Inferior parietal cortex (tissue), 1 donor: ENCODE results near the gene FOXN3.

ENCODE experiments used
- DNase-seq: peaks from one replicate; pipeline ENCODE4 v3.0.0-alpha.2; 2016; ENCODE audit errors: extremely low spot score

The FOXN3 gene

DNA sequence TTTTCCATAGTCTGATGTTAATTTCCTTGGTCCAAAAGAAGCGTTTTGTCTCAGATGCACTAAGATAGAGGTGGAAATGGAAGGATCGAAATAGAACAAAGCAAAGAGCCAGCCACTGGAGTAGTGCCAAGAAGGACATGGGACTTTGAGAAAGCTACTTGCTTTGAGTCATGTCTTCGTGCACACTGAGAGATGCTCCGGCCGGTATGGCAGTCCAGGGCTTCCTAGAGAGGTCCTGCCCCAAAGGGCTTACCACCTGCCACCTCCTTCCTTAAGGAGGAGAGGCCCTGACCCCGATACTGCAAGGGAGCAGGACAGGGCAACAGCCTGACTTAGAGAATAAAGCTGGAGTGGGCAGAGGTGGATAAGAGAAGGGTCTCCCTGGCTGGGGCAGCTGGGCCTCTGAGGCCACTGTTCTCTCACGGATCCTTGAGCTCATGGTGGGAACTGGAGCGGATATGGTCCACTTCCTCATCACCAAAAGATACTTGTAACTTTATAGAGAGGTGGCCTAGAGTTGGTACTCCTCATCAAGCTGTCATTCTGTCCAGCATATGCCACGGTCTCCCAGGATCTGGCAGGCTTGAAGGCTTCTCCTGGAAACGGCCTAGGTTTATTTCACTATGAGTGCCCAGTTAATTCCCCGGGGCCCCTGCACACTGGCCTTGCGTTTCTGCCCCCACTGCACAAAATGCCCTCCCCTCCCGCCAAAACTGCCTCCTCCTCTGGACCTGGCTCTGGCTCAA lies 57.4 kb downstream of the FOXN3 start:
- peak; percentile 60 for DNase-seq

DNA sequence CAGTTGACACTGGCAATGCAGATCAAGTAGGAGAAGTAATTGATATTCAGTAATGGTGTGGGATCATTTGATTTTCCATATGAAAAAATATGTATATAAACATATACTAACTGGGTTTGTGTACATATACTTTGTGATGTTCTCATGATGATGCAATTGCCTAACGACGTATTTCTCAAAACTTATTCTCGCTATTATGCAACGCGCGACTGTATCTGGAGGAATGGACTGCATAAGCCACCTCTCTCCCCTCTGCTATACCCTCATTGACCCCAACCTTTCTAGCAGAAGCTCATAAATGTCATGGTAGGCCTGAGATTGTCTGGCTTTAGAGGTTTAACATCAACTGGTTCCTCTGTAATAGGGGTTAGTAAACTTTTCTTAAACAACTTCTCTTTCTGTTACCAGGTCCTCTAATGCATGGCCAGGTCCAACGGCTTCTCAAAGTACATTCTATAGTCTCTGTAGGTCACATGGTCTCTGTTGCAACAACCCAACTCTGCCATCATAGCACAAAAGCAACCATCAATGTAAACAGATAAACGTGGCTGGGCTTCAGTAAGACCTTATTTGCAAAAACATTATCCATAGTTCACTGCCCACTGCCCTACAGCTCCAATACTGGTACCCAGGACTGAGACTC lies 59.3 kb downstream of the FOXN3 start:
- no peak for DNase-seq

DNA sequence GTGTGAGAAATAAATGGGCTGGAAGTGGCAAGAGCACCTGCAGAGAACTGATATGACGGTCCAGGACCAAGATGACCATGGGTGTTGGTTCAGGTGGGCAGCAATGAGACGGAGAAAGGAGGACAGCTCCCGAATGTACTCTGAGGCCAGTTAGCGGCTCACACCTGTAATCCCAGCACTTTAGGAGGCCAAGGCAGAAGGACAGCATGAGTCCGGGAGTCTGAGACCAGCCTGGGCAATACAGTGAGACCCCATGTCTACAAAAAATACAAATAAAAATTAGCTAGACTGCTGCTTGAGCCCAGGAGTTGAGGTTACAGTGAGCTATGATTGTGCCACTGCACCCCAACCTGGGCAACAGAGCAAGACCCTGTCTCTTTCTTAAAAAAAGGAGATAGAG lies 60.1 kb downstream of the FOXN3 start:
- DNase-seq, result no peak

DNA sequence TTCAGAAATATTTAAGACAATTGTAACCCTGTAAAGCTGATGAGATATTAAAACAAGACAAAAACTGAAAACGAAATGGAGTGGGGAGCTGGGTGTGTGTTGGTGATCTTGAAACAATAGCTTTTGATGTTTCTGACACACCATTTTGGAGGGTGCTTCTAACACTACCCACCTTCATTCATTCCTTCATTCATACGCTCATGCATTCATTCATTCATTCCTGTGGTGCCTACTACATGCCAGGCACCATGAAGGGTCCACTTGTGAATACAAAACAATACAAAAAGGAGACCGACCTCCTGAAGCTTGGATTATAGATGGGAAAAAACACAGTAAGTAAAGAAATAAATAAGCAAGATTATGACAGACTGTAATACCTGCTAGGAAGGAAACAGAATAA lies 60.5 kb downstream of the FOXN3 start:
- no peak for DNase-seq

DNA sequence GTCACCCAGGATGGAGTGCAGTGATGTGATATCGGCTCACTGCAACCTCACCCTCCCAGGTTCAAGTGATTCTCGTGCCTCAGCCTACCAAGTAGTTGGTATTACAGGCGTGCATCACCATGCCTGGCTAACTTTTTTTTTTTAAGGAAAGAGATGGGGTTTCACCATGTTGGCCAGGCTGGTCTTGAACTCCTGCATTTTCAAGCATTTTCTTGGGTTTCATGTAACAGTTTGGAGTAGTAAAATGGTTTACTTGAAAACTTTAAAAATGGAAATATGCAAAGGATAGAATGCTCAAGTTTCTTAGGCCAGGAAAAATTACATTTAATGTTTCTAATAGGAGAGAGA lies 63.3 kb downstream of the FOXN3 start:
- DNase-seq, result no peak

DNA sequence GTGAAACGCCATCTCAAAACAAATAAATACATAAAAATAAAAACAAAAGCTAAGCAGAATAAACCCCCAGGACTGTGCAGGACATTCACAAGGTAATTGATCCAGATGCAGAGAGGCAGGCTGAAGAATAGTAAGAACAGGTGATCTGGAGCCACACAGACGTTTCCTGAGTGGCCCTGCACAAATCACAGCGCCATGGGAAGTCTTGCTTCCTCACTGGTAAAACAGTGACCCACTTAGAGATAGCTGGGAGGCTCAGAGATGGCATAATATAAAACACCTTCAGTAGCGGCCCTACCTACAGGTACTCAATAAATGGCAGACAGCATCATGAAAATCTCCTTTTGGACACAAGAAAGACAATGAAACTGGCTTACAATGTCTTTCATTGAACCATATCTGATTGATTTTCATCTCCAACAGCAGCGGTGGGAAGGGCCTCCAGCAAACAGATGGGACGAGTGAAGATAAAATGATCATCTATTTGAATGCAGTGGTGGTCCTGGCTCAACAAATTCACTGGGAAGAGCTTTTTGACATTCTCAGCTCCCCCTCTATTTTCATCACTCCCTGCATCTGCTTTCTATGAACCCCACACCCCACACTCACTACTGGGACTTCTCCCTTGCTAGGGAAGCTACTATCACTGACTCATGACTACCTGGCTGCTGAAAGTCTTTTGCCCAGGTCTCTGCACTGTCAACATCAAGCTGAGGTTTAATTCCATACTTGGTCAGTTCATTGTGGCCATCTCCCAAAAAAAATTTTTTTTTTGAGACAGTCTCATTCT lies 63.9 kb downstream of the FOXN3 start:
- DNase-seq, result no peak

DNA sequence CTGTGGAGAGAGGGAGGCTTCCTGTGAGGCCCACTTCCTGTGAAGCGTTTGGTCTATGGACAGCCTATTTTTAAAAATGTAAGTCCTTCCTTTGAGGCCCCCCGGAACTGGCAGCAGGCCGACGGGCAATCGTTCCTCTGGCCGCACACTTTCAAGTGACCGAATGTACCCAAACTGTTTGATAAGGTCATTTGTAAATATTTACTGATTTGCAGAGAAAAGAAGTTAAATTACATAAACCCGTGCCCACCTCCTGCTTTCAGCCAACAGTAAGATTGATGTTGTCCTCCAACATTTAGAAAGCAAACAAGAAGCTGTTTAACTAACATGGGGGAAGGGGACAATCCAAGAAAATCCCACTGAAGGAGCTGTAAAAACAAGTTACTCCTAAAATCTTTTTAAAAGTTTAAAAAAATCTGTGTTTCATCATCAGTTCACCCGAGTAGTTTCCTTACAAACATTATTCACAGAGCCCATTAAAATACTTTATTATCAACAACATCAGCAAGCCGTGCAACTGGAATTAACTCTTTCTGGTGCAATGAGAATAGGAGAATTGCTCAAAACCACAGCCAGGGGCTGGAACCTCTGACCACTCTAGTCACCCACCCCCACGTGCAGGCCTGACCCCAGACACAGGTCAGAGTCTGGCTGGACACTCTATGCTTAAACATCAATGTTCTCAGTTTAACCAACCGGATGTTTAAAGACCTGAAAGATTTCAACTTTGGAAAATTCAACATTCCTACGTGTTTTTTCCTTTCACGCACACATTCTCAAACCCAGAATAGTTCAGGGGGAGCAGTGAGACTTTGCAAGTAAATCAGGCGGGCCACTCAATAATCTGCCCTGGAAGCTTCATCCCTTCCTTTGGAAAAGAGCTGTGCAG lies 65.3 kb downstream of the FOXN3 start:
- no peak for DNase-seq

DNA sequence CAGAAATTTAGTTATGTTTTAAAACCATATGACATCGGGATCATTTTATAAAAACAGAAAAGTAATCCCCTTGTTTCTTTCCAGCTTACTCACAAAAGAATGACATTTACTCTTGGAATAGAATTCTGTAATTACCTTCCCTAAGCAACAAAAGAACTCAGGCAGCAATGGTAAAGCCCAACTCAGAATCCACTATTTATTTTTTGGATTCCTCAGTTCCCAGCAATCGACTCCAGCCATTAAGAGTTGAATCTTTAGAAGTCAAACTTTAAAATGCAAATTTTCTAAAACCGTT lies 65.9 kb downstream of the FOXN3 start:
- no peak for DNase-seq

DNA sequence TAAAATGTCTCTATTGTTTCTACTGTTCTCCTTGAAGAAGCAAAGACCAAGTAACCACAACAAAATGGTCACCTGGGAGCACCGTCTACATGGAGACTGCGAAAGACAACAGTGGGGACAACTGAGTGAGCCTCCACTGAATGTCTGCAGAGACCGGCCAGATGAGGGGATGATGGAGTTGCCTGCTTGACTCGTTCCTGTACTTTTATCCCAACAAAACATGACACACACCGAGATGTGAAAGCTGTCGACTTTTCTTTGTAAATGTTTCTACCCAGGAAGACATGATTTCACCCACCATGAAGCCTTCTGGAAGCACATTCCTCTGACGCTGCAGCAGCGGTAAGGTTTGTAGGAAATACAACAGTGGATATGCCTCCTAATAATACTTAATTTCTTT lies 66.9 kb downstream of the FOXN3 start:
- no peak for DNase-seq

DNA sequence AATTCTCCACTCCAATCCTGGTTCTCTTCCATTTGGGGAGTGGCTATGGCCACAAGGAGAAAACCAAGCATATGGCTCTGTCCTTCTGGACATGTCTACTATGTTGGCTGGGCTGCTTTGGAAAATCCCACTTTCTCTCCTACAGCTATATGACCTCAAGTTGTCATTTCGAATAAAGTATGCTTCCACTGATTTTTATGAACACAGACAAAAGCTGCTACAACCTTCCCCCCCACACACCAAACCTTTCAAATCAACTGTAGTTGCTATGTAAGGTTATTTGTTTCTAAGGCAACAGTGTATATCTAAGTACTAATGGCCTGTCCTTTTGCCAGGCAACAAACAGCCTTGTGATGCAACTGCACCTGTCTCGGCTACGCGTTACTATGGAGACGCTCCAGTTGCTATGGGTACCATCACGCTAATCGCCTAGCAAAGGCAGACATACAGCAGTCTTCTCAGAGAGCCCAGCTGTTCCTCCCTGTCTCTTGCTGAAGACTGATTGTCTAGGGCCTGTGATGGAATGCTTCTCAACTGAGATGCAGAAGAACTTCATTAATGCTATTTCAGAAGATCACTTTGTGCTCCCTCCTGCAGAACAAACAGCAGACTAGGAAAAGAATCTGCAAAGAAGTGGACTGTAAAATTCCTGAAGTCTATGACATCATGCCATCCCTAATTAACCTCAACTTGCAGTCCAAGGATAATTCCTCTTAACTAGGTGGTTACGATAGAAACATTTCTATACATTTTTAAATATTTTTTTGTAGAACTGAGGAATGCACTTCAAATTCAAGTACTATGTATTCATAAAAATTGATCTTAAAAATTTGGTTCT lies 67.6 kb downstream of the FOXN3 start:
- peak; percentile 81 for DNase-seq

DNA sequence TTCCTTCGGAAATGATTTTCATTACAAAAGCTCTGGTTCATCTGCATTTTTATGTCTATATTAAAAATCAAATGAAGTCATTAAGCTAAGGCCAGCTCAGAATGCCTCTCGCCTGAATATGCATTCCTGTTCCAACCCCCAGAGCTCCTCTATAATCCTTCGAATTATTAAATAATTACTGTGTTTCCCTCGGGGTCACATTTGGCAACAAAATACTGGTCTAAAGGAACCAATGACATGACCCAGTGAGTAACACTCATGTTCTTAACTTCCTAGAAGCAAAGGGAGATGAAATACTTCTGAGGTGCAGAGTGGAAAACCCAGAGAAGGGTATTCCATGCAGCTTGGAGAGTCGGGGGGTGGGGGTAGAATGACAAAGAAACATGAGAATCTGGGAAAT lies 68.3 kb downstream of the FOXN3 start:
- DNase-seq, result no peak

DNA sequence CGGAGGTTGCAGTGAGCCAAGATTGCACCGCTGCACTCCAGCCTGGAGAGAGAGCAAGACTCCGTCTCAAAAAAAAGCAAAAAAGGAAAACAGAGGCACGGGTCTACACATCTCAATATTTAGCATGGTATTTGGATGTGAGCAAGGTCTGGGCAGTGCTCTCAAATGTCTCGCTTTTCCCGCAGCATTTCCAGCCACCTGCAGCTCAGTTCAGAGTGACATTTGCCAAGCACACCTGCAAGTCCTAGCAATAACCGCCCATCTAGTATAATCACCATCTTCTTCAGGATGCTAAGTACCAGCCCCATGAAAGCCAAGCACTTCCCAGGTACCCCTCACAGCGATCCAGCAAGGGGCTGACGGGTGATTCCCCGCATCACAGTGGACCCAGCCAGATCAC lies 69.1 kb downstream of the FOXN3 start:
- DNase-seq, result no peak

DNA sequence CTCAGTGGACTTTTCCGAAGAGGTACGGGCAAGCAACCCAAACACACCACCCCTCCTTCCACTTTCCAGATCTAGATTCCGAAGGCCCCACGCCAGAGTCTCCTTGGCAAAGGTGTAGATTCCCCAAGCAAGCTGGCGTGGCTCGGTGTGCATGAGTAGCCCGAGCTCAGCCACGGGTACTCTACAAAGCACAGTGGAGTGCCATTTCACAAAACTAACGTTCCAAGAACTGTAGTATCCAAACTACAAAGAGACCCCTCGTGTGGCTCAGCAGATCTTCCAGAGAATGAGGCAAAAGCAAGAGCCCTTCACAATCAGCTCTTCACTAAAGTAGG lies 72.1 kb downstream of the FOXN3 start:
- DNase-seq, result no peak

DNA sequence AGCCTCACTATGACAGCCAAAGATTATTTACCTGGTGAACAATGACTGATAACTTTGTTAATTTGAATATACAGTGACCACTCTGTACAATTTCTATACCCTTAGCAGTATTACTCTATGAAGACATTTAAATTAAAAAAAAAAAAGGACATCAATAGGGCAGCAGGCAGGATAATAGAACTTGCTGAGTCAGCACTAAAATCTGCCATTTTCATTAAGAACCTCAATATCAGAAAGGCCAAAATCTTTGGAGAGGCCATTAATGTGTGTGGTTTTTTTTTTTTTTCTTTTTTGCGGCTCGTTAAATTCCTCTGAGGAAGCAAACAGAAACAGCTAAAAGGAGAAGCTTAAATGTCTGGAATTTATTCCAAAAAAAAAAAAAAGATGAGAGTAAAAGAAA lies 73.7 kb downstream of the FOXN3 start:
- no peak for DNase-seq

DNA sequence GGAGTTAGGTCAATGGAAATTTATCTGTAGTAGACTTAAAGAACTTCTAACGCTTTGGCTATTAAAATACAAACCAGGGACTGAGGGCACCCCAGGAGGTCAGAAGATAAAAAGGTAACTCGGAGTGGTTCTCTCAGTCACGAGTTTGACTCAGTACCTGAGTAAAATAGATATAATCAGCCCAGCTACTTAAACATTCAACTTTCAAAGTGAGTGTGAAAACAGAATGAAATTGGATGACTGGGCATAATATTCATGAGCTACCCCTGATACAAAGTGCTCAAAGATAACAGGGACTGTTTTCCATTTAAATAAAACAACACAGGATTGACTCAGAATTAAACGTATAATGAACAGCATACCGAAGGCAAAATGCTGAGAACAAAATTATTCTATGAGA lies 75.0 kb downstream of the FOXN3 start:
- no peak for DNase-seq

DNA sequence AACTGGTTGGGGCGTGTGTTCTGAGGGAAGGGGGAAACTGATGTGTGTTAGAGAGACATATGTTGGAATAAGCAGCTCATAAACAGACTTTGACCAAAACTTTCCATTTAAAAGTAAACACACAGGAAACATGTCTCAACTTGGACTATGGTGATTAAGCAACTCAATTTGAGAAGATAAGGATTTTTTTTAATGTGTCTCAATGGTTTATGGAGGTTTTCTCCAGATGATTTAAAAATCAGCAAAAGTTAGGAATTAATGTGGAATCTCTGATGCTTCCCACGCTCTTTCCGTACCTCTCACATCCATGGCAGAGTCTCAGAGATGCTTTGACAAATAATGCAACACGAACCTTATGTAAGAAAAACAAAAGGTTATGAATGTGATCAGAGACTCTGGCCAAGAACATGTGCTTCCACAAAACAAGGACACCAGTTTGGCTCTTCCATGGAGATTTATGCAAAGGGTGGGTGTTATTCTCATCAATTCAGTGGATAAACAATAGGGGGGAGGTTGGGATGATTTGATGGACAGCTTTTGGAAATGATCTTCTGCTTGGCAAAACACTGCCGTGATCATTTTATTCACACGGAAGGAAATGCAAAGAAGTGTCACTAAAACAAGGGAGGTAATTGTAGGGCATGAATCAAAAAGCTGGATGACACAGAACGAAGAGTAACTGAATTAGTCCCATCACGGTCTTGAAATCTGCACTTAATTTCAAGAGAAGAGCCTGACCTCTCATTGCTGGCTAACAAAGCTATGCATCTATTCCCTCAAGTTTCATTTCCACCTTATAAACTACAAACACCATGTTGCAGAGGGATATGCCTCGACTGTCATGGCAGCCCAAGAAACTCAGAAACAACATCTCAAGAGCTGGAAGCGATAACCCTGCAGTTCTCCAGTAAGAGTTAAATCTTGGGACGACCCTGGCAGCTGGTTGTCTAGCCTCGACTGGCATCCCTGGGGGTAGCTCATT lies 76.5 kb downstream of the FOXN3 start:
- no peak for DNase-seq

DNA sequence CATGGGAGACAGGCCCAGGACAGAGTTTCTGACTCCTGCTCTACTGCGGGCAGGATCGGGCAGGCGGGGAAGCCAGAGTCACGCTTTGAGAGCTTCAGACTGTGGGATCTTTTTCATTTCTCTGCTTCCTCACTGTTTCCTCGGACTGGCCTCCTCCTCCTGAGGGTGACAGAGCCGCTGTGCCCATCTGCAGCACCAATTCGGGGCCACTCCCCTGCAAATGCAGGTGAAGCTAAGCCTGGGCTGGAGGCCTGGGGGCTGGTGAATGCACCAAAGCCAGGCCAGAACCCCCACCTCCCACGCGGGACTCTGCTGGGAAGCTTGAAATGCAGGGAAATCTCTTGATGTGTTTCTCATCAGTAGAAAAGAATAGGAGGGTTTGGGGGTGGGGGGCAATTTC lies 77.5 kb downstream of the FOXN3 start:
- no peak for DNase-seq

DNA sequence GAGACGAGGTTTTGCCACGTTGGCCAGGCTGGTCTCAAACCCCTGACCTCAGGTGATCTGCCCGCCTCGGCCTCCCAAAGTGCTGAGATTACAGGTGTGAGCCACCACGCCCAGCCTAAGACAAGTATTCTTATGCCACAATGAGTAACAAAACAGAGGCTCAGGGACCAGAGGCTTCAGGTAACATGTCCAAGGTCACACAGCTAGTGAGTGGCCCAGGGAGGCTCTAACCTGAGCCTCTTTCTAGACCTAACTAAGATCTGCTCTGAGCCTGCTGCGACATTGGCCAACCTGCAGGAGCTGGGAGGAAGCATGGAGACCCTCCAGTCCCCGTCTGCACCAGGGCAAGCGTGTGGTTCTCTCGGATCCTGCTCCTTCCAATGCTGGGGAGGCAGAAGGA lies 77.9 kb downstream of the FOXN3 start:
- no peak for DNase-seq

DNA sequence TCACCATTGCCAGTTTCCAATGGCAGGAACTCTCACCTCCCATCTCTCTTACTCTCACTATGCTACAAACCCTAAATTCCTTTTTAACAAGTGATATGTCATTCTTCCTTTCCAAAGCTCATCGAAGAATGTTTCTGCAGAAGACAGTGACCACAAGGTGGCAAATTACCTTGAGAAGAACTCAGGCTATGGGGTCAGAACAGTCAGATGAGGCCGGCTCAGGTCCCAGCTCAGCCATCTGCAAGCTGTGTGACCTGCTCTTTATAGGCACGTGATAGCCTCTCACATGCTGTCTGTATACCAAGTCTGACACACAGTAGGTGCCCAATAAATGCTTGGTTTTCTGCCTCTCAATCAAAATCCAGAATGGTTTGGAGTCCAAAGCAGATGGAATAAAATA lies 80.7 kb downstream of the FOXN3 start:
- DNase-seq, result no peak

DNA sequence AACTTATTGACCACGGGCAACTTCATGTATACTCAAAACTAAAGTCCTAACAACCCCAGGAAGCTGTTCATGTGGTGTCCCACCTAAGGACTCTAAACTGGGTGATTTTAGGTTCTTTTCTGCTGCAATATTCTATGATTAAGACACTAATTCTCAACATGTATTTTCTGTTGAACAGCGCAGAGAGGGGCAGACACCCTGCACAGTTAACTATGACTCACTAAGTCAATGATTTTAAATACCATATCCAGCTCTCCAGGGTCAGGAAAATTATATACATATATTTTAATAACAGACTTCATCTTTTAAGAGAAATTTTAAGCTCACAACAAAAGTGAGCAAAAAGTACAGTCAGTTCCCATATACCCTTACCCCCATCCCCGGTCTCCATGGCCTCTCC lies 85.0 kb downstream of the FOXN3 start:
- DNase-seq, result no peak
